Activated CD4-positive, alpha-beta T cell treated with anti-CD3 and anti-CD28 coated beads, Interleukin-2, amount 10 ng/mL, durations not matched to agents 24 days and 14 days (primary cell): ENCODE results near the gene PDE1C. TPM values are rescaled to one million over a fixed set of nuclear protein-coding genes. Genes with fewer than 3 reads are reported as not detected.

ENCODE experiments used
- DNase-seq: peaks from one replicate; pipeline ENCODE4 v3.0.0; 2022
- H3K27ac Mint-ChIP-seq: one replicate; pipeline ENCODE4 v1.8.0; 2022; ENCODE audit warnings: mild to moderate bottlenecking, mixed read lengths
- H3K27me3 Mint-ChIP-seq: one replicate; pipeline ENCODE4 v1.8.0; 2022; ENCODE audit warnings: mixed read lengths
- H3K36me3 Mint-ChIP-seq: one replicate; pipeline ENCODE4 v1.8.0; 2022; ENCODE audit warnings: low read depth, mild to moderate bottlenecking, mixed read lengths
- H3K4me1 Mint-ChIP-seq: one replicate; pipeline ENCODE4 v1.8.0; 2021; ENCODE audit warnings: mixed read lengths
- H3K4me3 Mint-ChIP-seq: one replicate; pipeline ENCODE4 v1.8.0; 2022; ENCODE audit warnings: mild to moderate bottlenecking, moderate library complexity, mixed read lengths
- H3K9me3 Mint-ChIP-seq: one replicate; pipeline ENCODE4 v1.8.0; 2021; ENCODE audit warnings: mixed read lengths
- intact Hi-C: fragments of 100-400 bp; cut with micrococcal nuclease; formaldehyde crosslinking; loops from one replicate; pipeline ENCODE4 v1.15.1; 2023
- total RNA-seq: library from RNA; stranded (reverse); gene quantifications from 2 replicates; pipeline ENCODE4 v1.2.3, GENCODE V29; 2022

PDE1C gene
- total RNA-seq, 1 donor from 2014 or later: not detected

GRCh38 chr7:31921047-31921446 lies 149.2 kb downstream of the PDE1C start:
- H3K9me3 Mint-ChIP-seq: no peaks in the 10 kb centered on the region
- H3K4me1 Mint-ChIP-seq: no peaks in the 10 kb centered on the region
- H3K4me3 Mint-ChIP-seq: no peak overlapping the region
- no peaks in the 10 kb centered on the region for H3K27me3 Mint-ChIP-seq
- no peaks in the 10 kb centered on the region for H3K36me3 Mint-ChIP-seq
- DNase-seq: no peak
- no peak overlapping the region for H3K27ac Mint-ChIP-seq
- intact Hi-C loops: no loop called here

DNA sequence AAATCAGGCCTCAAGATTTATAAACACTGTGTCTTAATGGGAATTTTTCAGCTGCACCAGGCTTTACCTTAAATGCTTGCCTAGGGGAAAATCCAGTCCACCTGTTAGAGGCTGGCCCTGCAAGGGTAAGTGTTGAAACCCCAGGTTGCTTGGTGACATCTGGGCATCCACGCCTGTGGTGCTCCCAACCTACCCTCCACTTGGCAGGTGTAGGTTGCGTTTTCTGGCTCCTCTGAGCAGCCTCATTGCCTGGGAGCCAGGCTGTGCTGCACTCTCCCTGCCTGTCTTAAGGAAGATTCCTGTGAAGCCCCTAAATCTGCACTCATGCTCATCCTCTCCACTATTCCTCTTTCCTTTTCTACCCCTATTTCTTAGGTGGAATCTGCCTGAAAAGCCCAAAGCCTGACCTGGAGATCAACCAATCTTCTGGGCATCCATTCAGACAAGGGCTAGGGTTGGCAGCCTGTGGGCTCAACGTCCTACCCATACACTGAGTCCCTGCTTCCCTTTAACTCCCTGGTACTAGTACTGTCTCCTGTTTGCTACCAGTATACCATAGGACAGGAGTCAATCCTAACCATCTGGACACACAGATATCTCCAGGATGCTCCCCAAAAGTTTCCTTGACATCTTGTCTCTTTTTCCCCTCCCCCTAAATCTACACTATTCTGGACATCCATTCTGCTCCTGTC lies 150.4 kb downstream of the PDE1C start:
- Mint-ChIP-seq H3K9me3 (no peaks in the 10 kb centered on the region), H3K27me3 (no peaks in the 10 kb centered on the region), H3K36me3 (no peaks in the 10 kb centered on the region), H3K4me1 (no peaks in the 10 kb centered on the region), H3K4me3 (no peak overlapping the region), H3K27ac (no peak overlapping the region)
- no peak for DNase-seq
- intact Hi-C loops: no loop called here

GRCh38 chr7:31918706-31919393 lies 151.4 kb downstream of the PDE1C start:
- no peaks in the 10 kb centered on the region for H3K4me1 Mint-ChIP-seq
- intact Hi-C loops: no loop called here
- H3K27ac Mint-ChIP-seq: no peak overlapping the region
- H3K36me3 Mint-ChIP-seq: no peaks in the 10 kb centered on the region
- no peak overlapping the region for H3K4me3 Mint-ChIP-seq
- DNase-seq: no peak
- no peaks in the 10 kb centered on the region for H3K9me3 Mint-ChIP-seq
- H3K27me3 Mint-ChIP-seq: no peaks in the 10 kb centered on the region

DNA sequence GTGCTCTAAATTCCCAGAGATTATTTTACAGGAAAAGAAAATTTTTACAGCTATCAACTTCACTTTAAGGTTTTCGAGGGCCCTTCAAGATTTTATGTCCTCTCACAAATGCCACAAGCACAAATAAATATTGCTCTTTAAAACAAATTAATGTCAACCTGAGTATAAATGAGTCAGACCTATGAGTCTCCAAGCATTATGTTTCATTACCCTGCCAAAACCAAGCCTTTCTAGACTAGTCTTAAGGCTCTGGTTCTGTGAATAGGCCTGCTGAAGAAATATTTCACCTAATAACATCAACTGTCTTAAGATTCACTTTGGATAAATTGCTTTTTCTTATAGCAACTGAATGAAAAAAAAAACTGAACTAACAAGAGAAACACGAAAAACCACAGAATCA lies 153.0 kb downstream of the PDE1C start:
- H3K27me3 Mint-ChIP-seq: no peaks in the 10 kb centered on the region
- no peaks in the 10 kb centered on the region for H3K9me3 Mint-ChIP-seq
- intact Hi-C loops: no loop called here
- no peaks in the 10 kb centered on the region for H3K4me1 Mint-ChIP-seq
- H3K27ac Mint-ChIP-seq: no peak overlapping the region
- no peak overlapping the region for H3K4me3 Mint-ChIP-seq
- no peaks in the 10 kb centered on the region for H3K36me3 Mint-ChIP-seq
- no peak for DNase-seq

DNA sequence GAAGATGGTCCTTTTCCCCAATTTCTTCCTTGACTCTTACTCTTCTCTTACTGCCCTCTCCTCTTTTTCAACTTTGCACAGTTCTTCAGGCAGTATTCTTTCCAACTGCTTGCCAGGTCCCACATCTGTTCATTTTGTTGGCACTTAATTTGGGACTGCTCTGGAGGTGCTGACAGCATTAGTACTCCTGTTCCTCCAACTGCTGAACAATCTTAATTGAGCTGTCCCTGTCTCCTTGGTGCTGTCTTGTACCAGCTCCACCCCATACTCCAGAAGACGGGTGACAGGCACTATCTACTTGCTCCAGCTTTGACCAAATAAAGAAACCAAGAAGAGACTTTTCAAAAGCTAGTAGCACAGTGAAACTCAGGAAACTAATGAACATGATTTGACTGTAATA lies 160.0 kb downstream of the PDE1C start:
- Mint-ChIP-seq H3K4me1 (no peaks in the 10 kb centered on the region), H3K27ac (no peak overlapping the region), H3K36me3 (no peaks in the 10 kb centered on the region), H3K4me3 (no peak overlapping the region), H3K9me3 (no peaks in the 10 kb centered on the region), H3K27me3 (no peaks in the 10 kb centered on the region)
- no peak for DNase-seq
- intact Hi-C loops: no loop called here

- H3K4me1 Mint-ChIP-seq: no peaks in the 10 kb centered on the region
- no peaks in the 10 kb centered on the region for H3K27me3 Mint-ChIP-seq
- no peaks in the 10 kb centered on the region for H3K36me3 Mint-ChIP-seq
- no peaks in the 10 kb centered on the region for H3K9me3 Mint-ChIP-seq
- no peak overlapping the region for H3K4me3 Mint-ChIP-seq
- H3K27ac Mint-ChIP-seq: no peak overlapping the region
- no peak for DNase-seq
- intact Hi-C loops: no loop called here
These were observed 163.6 kb downstream of the PDE1C start for GRCh38 chr7:31906479-31907171.

GRCh38 chr7:31903962-31904361 lies 166.2 kb downstream of the PDE1C start:
- Mint-ChIP-seq H3K27ac (no peak overlapping the region), H3K4me1 (no peaks in the 10 kb centered on the region), H3K9me3 (no peaks in the 10 kb centered on the region), H3K36me3 (no peaks in the 10 kb centered on the region), H3K27me3 (no peaks in the 10 kb centered on the region), H3K4me3 (no peak overlapping the region)
- no peak for DNase-seq
- intact Hi-C loops: no loop called here

GRCh38 chr7:31899356-31899927 lies 170.8 kb downstream of the PDE1C start:
- no peaks in the 10 kb centered on the region for H3K27me3 Mint-ChIP-seq
- no peaks in the 10 kb centered on the region for H3K36me3 Mint-ChIP-seq
- no peaks in the 10 kb centered on the region for H3K4me1 Mint-ChIP-seq
- intact Hi-C loops: no loop called here
- H3K27ac Mint-ChIP-seq: no peak overlapping the region
- no peak for DNase-seq
- no peaks in the 10 kb centered on the region for H3K9me3 Mint-ChIP-seq
- no peak overlapping the region for H3K4me3 Mint-ChIP-seq

DNA sequence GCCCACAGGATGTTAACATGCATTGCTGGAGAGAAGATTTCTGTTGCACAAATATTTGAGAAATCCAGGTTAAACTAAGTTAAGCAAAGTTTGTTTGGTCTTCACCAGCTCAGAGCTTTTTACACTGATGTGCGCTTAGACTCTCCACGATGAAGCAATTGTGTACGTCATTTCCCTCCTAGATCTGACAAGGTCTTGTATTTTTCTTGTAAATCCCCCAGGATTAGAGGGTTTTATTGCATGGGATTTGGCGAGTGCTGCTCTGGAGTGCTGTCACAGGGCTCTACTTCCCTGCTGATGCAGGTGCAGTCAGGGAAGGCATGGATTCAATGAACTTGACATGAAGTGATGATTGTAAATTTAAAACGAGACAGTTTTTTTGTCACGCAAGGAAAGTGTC lies 173.3 kb downstream of the PDE1C start:
- Mint-ChIP-seq H3K27me3 (no peaks in the 10 kb centered on the region), H3K4me3 (no peak overlapping the region), H3K4me1 (no peaks in the 10 kb centered on the region), H3K27ac (no peak overlapping the region), H3K36me3 (no peaks in the 10 kb centered on the region), H3K9me3 (no peaks in the 10 kb centered on the region)
- no peak for DNase-seq
- intact Hi-C loops: no loop called here

DNA sequence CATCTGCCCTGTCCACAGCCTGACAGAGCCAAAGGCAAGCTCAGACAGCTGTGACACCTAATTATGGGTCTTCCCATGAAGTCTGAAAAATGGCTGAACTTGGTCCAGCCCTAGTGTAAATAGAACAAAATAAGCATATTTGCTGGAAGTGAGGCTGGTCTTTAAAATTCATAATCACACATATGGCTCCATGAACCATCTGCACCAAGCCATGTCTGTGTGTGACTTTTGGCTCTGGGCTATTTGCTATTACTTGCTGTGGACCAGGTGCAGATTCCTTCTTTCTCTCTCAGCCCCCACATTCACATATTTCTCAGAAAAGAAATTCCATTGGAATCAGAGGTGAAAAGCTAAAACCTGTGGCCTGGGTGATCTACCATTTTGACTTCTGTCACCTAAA lies 175.9 kb downstream of the PDE1C start:
- no peak for DNase-seq
- Mint-ChIP-seq H3K9me3 (no peaks in the 10 kb centered on the region), H3K4me1 (no peaks in the 10 kb centered on the region), H3K27ac (no peak overlapping the region), H3K36me3 (no peaks in the 10 kb centered on the region), H3K4me3 (no peak overlapping the region), H3K27me3 (no peaks in the 10 kb centered on the region)
- intact Hi-C loops: no loop called here

- Mint-ChIP-seq H3K4me3 (no peak overlapping the region), H3K27ac (no peak overlapping the region), H3K36me3 (no peaks in the 10 kb centered on the region), H3K27me3 (no peaks in the 10 kb centered on the region), H3K4me1 (no peaks in the 10 kb centered on the region), H3K9me3 (no peaks in the 10 kb centered on the region)
- intact Hi-C loops: no loop called here
- DNase-seq: no peak
These were observed 176.8 kb downstream of the PDE1C start for GRCh38 chr7:31893365-31893764.

DNA sequence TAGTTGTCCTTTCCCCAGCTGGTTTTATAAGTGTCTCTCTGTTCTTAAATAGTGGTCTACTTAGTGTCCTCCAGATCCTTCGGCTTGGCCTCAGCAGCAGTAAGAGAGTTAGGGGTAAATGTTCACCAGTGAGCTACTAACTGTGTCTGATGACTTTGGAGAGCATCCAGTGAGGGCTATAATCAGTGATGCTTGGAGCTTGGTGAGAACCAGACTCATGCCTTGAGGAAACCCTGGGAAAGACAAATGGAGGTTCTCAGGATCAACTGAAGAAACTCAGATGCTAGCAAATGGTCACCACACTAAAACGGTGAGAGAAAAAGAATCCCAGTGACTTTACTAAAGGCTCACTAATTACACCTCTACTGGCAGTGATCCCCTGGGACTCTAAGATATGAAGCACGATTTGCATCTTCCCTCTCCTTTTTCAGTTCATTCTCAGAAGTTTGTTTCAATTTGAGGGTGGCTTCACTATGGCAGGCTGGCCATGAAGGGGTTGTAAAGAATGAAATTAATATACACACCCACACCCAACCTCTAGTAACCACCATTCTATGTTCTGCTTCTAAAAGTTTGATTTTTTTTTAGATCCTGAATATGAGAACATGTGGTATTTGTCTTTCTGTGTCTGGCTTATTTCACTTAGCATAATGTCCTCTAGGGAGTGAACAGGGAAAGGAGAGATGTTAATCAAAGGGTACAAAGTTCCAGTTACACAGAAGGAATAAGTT lies 177.9 kb downstream of the PDE1C start:
- Mint-ChIP-seq H3K4me3 (no peak overlapping the region), H3K27me3 (no peaks in the 10 kb centered on the region), H3K4me1 (no peaks in the 10 kb centered on the region), H3K27ac (no peak overlapping the region), H3K36me3 (no peaks in the 10 kb centered on the region), H3K9me3 (no peaks in the 10 kb centered on the region)
- DNase-seq: no peak
- intact Hi-C loops: no loop called here

DNA sequence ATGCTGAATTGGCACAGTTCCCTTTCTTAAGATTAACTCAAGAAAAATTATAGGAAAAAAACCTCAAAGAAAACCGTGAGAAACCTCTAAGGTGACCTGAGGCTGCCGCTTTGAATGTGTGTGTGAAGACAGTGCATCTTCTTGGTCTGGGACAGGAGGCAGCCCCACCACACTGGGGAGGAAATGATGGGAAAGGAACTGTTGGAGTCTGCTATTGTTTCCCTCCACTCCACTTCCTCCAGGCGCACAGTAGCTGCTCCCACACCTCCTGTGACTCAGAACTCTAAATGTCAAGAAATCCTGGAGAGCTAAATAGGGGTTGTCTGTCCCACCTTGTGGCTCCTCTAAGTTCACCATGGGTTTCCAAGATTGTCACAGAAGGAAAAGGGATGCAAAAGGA lies 179.4 kb downstream of the PDE1C start:
- peaks cover 9% of the 10 kb centered on the region for H3K9me3 Mint-ChIP-seq
- H3K27me3 Mint-ChIP-seq: no peaks in the 10 kb centered on the region
- H3K36me3 Mint-ChIP-seq: no peaks in the 10 kb centered on the region
- no peak overlapping the region for H3K27ac Mint-ChIP-seq
- intact Hi-C loops: no loop called here
- no peaks in the 10 kb centered on the region for H3K4me1 Mint-ChIP-seq
- no peak overlapping the region for H3K4me3 Mint-ChIP-seq
- DNase-seq: no peak

DNA sequence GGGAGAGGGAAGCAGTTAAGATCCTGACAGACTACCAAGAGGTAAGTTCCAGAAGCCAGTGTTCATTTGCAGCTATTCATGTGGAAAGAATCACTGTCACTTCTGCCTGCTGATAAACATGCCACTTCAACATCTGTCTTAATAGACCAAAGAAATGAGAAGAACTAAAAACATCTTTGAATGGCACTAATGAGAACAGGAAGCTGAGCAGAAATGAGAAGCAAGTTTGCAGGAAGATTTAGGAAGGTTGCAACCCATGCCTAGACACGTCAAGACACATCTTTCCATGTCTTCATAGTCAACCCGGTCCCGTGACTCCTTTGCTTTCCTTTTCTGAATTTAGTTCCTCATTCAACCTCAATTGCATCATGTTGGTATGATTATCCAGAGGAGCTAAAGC lies 180.0 kb downstream of the PDE1C start:
- peaks cover 12% of the 10 kb centered on the region for H3K9me3 Mint-ChIP-seq

More for the DNA sequence above, 180.0 kb downstream of the PDE1C start:
- Mint-ChIP-seq H3K27me3 (no peaks in the 10 kb centered on the region), H3K4me3 (no peak overlapping the region), H3K4me1 (no peaks in the 10 kb centered on the region), H3K27ac (no peak overlapping the region), H3K36me3 (no peaks in the 10 kb centered on the region)
- no peak for DNase-seq
- intact Hi-C loops: no loop called here
